HG02970 (cell line): ENCODE data around the gene SOAT2.

ENCODE experiments used
- ATAC-seq: cut with Tn5 transposase; IDR thresholded peaks from one replicate; pipeline ENCODE4 v1.9.1; 2021; ENCODE audit warnings: mild to moderate bottlenecking, moderate library complexity, moderate number of reproducible peaks; ENCODE audit not compliant: unreplicated experiment, low FRiP score

Gene SOAT2, protein sequence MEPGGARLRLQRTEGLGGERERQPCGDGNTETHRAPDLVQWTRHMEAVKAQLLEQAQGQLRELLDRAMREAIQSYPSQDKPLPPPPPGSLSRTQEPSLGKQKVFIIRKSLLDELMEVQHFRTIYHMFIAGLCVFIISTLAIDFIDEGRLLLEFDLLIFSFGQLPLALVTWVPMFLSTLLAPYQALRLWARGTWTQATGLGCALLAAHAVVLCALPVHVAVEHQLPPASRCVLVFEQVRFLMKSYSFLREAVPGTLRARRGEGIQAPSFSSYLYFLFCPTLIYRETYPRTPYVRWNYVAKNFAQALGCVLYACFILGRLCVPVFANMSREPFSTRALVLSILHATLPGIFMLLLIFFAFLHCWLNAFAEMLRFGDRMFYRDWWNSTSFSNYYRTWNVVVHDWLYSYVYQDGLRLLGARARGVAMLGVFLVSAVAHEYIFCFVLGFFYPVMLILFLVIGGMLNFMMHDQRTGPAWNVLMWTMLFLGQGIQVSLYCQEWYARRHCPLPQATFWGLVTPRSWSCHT

DNA sequence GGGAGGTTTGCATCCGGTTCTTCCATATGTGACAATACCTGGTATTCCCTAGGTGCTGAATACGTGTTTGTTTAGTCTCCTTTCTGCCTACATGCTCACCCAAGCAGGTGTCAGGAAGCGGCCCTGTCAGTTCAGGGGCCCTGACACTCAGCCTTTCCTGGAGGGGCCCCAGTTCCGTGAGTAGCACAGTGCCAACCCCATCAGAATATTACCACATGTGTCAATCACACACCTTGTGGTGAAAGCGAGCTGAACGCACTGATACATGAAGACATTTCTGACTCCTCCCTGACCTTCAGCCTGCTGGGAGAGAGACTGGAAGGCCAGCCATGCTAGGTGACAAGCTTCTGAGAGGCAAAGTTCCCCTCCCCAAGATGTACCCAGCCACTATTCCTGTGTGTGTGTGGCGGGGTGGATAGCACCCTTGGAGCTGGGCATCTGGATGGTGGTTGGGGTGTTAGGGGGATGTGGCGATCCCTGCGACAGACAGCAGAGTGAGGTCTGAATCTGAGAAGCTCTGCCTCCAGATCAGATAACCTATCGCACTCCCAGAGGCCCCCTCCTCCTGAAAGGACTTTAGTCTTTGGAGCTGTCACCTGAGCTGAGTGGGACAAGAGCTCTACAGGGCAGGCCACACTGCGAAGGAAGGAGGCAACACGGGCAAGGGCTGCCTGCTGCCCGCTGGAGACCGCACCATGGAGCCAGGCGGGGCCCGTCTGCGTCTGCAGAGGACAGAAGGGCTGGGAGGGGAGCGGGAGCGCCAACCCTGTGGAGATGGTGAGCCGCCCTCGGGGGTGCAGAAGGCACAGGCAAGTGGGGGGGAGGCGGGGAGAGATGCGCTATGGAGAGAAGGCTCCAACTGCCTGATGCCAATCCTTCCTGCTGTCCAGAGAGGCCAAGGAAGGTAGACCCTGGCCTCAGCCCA, at the start of gene SOAT2:
Gene SOAT2 (plus strand): TSS at position 604 of the 925 bp plus-strand sequence. CDS start 92 bp downstream, at position 696.
- ATAC-seq, result no peak

DNA sequence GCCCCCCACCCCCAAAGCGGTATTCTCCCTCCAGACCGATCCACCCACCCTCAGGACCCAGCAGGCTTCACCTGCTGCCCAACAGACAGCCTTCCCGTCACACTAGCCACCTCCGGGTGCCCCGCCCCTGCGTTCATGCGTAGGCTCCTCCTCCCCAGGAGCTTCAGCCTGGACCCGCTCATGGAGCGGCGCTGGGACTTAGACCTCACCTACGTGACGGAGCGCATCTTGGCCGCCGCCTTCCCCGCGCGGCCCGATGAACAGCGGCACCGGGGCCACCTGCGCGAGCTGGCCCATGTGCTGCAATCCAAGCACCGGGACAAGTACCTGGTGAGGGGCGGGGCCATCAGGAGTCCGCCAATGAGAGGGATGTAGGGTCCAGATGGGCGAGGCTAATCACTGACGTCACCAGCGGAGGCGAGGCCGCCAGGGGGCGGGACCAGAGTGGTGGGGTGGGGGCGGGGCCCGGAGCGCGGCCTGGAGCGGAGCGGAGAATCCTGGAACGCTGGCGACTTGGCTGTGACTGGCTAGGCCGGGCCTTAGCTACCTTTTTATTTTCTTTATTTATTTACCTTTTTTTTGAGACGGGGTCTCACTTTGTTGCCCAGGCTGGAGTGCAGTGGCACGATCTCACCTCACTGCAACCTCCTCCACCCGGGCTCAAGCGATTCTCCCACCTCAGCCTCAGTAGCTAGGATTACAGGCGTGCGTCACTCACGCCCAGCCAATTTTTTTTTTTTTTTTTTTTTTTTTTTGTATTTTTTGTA, 49.0 kb upstream of the SOAT2 start:
- ATAC-seq, result peak; percentile 73

DNA sequence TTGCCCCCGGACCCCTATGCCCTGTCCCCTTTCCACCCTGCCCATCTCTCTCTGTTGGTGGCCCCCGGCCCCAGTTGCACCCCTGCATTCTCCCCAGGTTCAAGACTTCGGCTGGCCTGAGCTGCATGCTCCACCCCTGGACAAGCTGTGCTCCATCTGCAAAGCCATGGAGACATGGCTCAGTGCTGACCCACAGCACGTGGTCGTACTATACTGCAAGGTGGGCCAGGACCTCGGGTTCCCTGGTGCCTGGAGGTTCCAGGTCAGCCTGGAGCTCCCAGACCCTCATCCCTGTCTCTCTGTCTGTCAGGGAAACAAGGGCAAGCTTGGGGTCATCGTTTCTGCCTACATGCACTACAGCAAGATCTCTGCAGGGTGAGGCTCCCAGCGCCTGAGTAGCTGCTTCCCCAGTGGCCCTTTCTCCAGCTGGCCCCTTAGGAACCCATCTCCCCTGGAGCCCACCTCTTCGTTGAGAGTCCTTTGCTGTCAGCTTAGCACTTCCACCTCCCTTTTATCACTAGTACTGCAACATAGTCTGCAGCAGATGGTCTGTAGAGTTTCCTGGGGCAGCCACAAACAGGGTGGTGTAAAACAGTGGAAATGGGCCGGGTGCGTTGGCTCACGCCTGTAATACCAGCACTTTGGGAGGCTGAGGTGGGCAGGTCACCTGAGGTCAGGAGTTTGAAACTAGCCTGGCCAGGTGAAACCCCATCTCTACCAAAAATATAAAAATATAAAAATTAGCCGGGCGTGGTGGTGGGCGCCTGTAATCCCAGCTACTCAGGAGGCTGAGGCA, 47.6 kb upstream of the SOAT2 start:
- no peak for ATAC-seq

DNA sequence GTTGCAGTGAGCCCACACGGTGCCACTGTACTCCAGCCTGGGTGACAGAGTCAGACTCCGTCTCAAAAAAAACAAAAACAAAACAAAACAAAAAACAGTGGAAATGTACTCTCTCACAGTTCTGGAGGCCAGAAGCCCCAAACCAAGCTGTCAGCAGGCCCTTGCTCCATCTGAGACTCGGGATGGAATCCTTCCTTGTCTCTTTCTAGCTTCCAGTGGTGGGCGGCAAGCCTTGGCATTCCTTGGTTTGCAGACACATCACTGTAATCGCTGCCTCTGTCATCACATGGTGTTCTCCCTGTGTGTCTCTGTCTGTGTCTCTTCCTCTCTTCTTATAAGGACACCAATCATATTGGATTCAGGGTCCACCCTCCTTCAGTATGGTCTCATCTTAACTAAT, 47.0 kb upstream of the SOAT2 start:
- no peak for ATAC-seq

DNA sequence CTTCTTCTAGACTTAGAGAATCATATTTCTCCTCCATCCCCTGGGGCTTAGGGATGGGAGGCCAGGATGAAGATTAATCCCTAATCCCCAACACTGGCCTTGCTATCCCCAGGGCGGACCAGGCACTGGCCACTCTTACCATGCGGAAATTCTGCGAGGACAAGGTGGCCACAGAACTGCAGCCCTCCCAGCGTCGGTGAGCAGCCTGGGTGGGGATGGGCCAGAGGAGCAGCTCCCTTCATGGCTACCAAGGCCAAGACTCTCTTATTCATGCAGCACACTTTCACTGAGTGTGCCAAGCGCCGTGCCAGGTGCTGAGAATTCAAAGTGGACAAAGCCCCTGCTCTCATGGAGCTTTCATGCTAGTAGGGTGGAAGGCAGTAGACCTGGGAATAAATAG, 46.4 kb upstream of the SOAT2 start:
- no peak for ATAC-seq

DNA sequence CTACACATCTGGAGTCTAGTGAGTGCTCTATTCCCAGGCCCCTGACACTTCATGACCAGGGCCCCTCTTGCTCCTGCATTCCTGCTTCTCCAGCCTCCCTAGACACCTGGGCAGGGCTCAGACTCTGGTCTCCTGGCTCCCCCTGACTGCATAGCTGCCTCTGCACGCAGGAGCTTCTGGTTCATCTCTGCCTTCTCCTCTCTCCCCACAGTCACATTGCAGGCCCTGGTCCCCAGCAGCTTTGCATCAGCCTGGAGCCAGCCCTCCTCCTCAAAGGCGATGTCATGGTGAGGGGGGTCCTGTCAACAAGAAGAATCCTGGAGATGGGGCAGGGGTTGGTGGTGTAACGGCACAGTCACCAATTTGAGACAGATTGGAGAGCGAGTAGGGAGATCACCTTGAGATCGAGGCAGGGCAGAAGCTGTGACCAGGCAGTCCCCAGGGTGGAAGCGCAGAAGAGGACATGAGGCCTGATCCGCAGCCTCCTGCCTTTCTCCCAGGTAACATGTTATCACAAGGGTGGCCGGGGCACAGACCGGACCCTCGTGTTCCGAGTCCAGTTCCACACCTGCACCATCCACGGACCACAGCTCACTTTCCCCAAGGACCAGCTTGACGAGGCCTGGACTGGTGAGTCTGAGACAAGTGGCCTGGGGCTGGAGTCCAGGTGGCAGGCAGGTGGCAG, 45.3 kb upstream of the SOAT2 start:
- ATAC-seq, result no peak

DNA sequence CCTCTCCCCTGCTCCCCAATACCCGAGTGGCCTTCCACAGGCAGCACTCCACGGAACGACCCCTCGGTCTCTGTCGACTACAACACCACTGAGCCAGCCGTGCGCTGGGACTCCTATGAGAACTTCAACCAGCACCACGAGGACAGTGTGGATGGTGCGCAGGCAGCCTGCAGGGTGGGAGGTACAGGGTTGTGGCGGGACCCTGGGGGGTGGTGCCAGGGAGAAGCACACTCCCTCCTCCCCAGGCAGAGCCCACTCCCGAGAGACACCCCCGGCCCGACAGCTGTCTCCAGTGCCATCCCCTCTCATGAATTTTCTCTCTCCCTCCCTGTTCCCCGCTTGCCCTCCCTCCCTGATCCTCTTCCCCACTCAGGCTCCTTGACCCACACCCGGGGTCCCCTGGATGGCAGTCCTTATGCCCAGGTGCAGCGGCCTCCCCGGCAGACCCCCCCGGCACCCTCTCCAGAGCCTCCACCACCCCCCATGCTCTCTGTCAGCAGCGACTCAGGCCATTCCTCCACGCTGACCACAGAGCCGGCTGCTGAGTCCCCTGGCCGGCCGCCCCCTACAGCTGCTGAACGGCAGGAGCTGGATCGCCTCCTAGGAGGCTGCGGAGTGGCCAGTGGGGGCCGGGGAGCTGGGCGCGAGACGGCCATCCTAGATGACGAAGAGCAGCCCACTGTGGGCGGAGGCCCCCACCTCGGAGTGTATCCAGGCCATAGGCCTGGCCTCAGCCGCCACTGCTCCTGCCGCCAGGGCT, 44.4 kb upstream of the SOAT2 start:
- no peak for ATAC-seq

DNA sequence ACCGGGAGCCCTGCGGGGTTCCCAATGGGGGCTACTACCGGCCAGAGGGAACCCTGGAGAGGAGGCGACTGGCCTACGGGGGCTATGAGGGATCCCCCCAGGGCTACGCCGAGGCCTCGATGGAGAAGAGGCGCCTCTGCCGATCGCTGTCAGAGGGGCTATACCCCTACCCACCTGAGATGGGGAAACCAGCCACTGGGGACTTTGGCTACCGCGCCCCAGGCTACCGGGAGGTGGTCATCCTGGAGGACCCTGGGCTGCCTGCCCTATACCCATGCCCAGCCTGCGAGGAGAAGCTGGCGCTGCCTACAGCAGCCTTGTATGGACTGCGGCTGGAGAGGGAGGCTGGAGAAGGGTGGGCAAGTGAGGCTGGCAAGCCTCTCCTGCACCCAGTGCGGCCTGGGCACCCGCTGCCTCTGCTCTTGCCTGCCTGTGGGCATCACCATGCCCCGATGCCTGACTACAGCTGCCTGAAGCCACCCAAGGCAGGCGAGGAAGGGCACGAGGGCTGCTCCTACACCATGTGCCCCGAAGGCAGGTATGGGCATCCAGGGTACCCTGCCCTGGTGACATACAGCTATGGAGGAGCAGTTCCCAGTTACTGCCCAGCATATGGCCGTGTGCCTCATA, 43.7 kb upstream of the SOAT2 start:
- no peak for ATAC-seq

DNA sequence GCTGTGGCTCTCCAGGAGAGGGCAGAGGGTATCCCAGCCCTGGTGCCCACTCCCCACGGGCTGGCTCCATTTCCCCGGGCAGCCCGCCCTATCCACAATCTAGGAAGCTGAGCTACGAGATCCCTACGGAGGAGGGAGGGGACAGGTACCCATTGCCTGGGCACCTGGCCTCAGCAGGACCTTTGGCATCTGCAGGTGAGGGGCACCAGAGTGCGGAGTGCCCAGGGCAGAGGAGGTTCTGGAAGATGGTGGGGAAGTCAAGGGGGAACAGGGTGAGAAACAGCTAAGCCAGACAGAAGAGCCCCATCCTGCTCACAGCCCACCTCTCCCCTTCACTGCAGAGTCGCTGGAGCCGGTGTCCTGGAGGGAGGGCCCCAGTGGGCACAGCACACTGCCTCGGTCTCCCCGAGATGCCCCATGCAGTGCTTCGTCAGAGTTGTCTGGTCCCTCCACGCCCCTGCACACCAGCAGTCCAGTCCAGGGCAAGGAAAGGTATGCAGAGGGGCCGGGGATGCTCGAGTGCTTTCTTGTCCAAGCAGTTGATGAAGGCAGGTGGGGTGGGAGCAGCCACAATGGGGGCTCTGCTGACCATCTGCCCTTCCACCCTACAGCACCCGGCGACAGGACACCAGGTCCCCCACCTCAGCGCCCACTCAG, 43.1 kb upstream of the SOAT2 start:
- ATAC-seq, result no peak

DNA sequence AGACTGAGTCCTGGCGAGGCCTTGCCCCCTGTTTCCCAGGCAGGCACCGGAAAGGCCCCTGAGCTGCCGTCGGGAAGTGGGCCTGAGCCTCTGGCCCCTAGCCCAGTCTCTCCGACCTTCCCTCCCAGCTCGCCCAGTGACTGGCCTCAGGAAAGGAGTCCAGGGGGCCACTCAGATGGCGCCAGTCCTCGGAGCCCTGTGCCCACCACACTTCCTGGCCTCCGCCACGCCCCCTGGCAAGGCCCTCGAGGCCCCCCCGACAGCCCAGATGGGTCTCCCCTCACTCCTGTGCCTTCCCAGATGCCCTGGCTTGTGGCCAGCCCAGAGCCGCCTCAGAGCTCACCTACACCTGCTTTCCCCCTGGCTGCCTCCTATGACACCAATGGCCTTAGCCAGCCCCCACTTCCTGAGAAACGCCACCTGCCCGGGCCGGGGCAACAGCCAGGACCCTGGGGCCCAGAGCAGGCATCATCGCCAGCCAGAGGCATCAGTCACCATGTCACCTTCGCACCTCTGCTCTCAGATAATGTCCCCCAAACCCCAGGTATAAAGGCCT, 42.5 kb upstream of the SOAT2 start:
- no peak for ATAC-seq

DNA sequence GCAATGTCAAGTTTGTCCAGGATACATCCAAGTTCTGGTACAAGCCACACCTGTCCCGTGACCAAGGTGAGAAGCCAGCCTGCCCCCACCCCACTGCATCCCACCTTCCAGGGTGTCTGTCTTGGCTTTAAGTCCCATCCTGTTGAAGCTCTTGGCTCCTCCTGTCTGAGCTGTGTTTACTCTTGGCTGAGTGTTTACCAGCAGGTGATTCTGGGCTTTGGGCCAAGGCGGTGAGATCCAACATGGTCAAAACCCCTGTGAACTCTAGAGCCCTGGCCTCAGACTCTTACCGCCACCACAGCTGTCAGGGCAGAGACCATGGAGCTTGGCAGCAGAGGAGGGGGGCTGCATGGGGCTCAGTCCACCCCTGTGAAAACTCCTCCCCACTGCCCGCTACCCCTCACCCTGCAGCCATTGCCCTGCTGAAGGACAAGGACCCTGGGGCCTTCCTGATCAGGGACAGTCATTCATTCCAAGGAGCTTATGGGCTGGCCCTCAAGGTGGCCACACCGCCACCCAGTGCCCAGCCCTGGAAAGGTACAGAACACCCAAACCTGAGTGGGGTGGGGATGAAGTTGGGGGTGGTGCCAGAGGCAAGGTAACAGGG, 41.8 kb upstream of the SOAT2 start:
- no peak for ATAC-seq

DNA sequence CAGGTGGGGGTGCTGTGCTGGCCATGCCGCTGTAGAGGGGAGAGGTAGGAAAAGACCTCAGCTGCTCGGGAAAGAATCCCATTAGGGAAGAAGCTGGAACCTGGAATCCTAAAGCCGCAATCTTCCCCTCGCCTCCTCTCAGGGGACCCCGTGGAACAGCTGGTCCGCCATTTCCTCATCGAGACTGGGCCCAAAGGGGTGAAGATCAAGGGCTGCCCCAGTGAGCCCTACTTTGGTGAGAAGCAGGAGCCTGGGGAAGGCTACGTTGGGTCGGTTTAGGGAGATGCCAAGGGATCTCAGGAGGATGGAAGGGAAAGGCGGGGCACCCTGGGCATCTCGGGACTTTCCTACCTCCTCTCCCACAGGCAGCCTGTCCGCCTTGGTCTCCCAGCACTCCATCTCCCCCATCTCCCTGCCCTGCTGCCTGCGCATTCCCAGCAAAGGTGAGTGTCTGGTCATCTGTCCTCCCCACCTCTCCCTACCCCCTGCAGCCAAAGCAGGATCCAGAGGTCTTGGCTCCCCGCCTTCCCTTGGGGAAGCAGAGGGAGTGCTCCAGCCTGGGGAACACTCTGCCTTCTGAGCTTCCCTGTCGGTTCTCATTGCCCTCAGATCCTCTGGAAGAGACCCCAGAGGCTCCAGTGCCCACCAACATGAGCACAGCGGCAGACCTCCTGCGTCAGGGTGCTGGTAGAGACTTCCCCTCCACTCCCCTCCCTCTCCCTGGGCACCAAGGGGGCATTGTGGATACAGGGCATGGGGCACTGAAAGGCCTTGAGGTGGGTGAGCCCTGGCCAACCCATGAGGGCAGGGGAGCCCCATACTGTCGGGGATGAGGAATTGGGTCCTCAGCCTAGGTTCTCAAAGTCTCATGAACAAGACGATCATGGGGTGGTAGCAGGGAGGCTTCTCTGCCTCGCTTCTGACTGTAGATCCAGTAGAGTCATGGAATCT, 41.0 kb upstream of the SOAT2 start:
- no peak for ATAC-seq

DNA sequence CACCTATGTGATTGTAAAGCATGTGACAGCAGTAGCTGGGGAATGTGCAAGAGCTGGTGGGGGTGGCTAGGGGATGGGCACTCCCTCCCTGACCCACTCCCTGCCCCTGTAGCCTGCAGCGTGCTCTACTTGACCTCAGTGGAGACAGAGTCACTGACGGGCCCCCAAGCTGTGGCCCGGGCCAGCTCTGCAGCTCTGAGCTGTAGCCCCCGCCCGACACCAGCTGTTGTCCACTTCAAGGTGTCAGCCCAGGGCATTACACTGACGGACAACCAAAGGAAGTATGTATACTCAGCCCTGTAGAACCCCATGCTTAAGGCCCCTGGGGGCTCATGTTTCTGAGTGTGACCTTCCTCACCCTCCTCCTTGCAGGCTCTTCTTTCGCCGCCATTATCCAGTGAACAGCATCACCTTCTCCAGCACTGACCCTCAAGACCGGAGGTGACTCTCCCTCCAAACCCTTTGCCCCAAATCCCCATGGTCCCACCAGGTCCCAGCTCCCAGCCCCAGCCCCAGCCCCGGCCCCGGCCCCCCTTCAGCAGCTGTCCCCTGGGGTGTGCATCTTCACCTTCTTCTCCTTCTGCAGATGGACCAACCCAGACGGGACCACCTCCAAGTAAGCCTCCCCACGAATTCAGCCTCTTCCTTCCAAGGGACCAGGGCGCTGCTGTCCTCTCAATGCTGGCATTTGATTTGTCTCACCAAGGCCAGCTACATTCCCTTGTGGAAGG, 40.1 kb upstream of the SOAT2 start:
- no peak for ATAC-seq

DNA sequence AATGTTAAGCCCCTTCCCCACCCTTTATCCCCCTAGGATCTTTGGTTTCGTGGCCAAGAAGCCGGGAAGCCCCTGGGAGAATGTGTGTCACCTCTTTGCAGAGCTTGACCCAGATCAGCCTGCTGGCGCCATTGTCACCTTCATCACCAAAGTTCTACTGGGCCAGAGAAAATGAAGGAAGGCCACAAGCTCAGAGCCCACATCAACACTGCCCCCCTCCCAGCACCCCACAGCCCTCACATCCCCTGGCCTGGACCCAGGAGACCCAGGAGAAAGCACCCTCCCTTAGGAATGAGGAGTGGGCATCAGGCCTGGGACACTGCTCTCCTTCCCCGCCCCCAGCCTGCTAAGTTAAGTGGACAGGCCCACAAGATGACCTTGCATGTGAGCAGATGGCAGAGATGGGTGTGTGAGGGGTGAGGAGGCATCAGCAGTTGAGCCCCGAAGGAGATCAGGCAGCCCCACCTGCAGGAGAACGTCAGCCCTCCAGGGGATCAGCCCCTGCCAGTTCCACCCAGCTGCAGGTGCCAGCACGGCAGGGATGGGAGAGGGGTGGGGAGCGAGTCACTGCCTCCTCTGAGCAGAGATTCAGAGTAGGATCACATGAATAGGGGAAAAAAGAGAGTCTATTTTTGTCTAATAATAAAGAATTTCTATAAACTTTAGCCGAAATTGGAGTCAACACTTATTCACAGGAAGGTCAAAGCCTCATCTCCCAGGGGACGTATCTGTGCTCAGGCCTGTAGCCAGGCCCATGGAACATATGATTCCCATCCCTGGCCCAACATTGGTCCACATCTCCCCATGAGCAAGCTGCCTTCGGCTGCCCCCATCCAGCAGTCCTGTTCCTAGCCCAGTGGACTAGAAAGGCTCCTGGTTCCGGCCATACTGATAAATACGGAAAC, 39.3 kb upstream of the SOAT2 start:
- no peak for ATAC-seq
